GM10266 (cell line): ENCODE measurements around the gene C20orf202.

Source experiments
- DNase-seq: peaks from one replicate; pipeline ENCODE4 v3.0.0; 2012; ENCODE audit errors: extremely low spot score
- CTCF ChIP-seq: IDR thresholded peaks from 2 replicates; pipeline ENCODE4 v1.5.1; 2012; ENCODE audit warnings: mild to moderate bottlenecking, low read depth; ENCODE audit not compliant: control insufficient read depth, insufficient read depth; ENCODE audit errors: missing control alignments

The C20orf202 gene

GRCh38 chr20:1225783-1226654 is 22.8 kb downstream of the C20orf202 start, which contains the start of gene RAD21L1:
Gene RAD21L1 (plus strand): TSS chr20:1226044. CDS start chr20:1228454, 2,410 bp downstream.
- DNase-seq, result peak; percentile 96
- TF ChIP-seq CTCF, result no peak

- no peak for TF ChIP-seq CTCF
- DNase-seq, result no peak
Observed at GRCh38 chr20:1229541-1229940, 26.3 kb downstream of the C20orf202 start.

GRCh38 chr20:1232286-1233111 is 29.2 kb downstream of the C20orf202 start:
- DNase-seq, result no peak
- TF ChIP-seq CTCF, result no peak

- DNase-seq, result no peak
- no peak for TF ChIP-seq CTCF
Observed at GRCh38 chr20:1240549-1240948, 37.3 kb downstream of the C20orf202 start.

GRCh38 chr20:1241456-1241855 is 38.2 kb downstream of the C20orf202 start:
- DNase-seq, result no peak
- TF ChIP-seq CTCF, result no peak

- DNase-seq, result no peak
- TF ChIP-seq CTCF, result no peak
Observed at GRCh38 chr20:1242099-1242498, 38.8 kb downstream of the C20orf202 start.

- DNase-seq, result no peak
- no peak for TF ChIP-seq CTCF
Observed at GRCh38 chr20:1242530-1242929, 39.3 kb downstream of the C20orf202 start.
